ENCODE results near the gene DRG1. TPM values are rescaled to one million over a fixed set of nuclear protein-coding genes. Genes with fewer than 3 reads are reported as not detected.
"Not testable (repeated sequence)": the region's sequence is repeated elsewhere in the genome, so short reads cannot be mapped to it uniquely, and the experiment has no call there.

DRG1 gene, protein sequence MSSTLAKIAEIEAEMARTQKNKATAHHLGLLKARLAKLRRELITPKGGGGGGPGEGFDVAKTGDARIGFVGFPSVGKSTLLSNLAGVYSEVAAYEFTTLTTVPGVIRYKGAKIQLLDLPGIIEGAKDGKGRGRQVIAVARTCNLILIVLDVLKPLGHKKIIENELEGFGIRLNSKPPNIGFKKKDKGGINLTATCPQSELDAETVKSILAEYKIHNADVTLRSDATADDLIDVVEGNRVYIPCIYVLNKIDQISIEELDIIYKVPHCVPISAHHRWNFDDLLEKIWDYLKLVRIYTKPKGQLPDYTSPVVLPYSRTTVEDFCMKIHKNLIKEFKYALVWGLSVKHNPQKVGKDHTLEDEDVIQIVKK
- 10 to 100 TPM; 81.0 to 83.5 TPM for total RNA-seq

DNA sequence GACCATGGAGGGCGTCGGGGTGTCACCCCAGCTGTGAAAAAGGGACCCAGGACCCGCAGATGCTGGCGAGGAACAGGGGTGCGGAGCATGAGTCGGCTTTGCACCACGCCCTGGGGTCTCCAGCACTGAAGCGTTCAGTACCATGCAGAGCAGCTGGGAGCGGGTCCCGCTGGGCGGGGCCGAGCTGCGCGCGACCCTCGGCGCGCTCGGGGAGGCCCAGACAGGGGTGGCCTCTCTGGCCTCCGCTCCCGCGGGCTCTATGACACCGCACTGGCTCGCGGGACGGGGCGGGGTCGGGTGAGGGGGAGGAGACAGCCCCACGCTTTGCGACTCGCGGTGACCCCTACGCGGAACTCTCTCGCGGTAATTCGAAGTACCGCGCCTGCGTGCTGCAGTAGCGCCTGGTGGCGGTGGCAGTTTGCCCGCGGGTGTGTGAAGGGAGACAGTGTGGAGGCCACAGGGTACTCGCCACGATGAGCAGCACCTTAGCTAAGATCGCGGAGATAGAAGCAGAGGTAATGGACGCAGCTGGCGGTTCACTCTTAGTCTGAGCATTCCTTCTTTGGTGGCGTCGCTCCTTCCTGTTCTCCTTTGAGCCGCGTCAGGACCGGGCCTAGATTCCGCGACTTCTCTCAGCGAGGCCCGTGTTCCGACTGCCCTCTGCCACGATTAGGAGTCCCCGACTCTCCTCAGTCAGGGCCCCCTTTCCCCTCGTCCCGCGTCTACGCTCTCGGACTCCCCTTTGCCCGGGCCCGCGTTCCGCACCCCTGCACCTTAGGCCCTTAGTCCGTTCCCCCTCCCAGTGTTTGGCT lies at the start of gene DRG1:
DRG1 (plus strand) TSS at position 394 of the 812 bp plus-strand sequence; CDS start at position 474, 80 bp downstream.
- Mint-ChIP-seq H3K4me1 (peaks cover 27% of the 10 kb centered on the region), H3K27me3 (peaks cover under 1% of the 10 kb centered on the region), H3K9me3 (no peaks in the 10 kb centered on the region), H3K27ac (peak within 1 kb of the TSS; percentile 88), H3K36me3 (ENCODE audit: low read depth) (peaks cover 21% of the 10 kb centered on the region), H3K4me3 (peak within 1 kb of the TSS; percentile 97)
- CTCF ChIA-PET, result interaction anchor here (0.6 to 0.9 kb wide), 3 partner anchors 32 to 362 kb away, joined by 3 to 5 read pairs (median 3); no protein-coding TSS in a partner anchor
- POLR2A ChIA-PET, result no interaction called here
- peak; percentile 98 for DNase-seq

DNA sequence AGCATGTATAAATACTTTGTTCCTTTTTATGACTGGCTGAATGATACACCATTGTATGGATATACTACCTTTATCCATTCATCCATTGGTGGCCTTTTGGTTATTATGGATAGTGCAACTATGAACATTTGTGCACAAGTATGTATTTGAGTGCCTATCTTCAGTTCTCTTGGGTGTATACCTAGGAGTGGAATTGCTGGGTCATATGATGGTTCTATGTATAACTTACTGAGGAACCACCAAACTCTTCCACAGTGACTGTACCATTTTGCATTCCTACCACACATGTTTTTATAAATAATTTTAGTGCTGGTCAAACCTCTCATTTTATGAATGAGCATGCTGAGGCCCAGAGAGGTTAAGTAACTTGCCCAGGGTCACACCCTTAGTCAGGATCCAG lies 49.4 kb upstream of the DRG1 start:
- ChIA-PET POLR2A (interaction anchor here (0.6 kb wide), 1 partner anchor 13 kb away, joined by 4 read pairs; no protein-coding TSS in a partner anchor), CTCF (interaction anchor here (0.8 kb wide), 1 partner anchor 126 kb away, joined by 3 read pairs; no protein-coding TSS in a partner anchor)
- Mint-ChIP-seq H3K9me3 (no peaks in the 10 kb centered on the region), H3K4me1 (peaks cover 15% of the 10 kb centered on the region), H3K4me3 (no peak overlapping the region), H3K27ac (no peak overlapping the region), H3K27me3 (peaks cover 7% of the 10 kb centered on the region), H3K36me3 (ENCODE audit: low read depth) (peaks cover under 1% of the 10 kb centered on the region)
- no peak for DNase-seq

DNA sequence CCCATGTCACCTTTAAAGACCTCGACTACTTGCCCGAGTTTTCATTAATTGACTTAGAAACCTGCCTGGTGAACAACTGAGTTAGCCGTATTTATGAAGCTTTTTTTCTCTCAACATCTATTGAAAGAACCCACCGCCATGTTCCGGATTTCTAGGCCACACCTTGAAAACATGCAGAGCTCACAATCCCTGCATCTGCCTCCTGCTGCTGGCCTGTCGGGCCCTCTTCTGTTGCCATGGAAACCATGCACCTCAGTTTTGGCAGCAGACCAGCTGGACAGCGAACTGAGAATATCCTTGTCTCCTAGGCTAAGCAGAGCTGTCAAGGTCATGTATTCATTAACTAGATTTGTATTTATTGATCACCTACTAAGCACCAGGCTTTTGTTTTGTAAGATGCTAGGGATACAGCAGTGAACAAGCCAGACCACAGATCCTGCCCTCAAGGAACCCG lies 49.0 kb upstream of the DRG1 start:
- CTCF ChIA-PET, result interaction anchor here (0.8 kb wide), 1 partner anchor 127 kb away, joined by 3 read pairs; no protein-coding TSS in a partner anchor
- POLR2A ChIA-PET, result interaction anchor here (0.6 kb wide), 1 partner anchor 13 kb away, joined by 4 read pairs; no protein-coding TSS in a partner anchor
- no peak overlapping the region for H3K27ac Mint-ChIP-seq
- no peaks in the 10 kb centered on the region for H3K36me3 Mint-ChIP-seq (ENCODE audit: low read depth)
- peaks cover 11% of the 10 kb centered on the region for H3K4me1 Mint-ChIP-seq
- no peaks in the 10 kb centered on the region for H3K9me3 Mint-ChIP-seq
- H3K27me3 Mint-ChIP-seq, result peaks cover 7% of the 10 kb centered on the region
- no peak overlapping the region for H3K4me3 Mint-ChIP-seq
- no peak for DNase-seq

DNA sequence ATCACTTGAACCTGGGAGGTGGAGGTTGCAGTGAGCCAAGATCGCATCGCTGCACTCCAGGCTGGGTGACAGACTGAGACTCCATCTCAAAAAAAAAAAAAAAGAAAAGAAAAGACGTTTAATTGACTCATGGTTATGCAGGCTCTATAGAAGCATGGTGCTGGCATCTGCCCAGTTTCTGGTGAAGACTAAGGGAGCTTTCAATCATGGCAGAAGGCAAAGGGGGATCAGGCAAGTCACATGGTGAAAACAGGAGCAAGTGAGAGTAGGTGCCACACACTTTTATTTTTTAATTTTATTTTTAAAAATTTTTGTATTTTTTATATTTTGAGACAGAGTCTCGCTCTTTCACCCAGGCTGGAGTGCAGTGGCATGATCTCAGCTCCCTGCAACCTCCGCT lies 44.9 kb upstream of the DRG1 start:
- Mint-ChIP-seq H3K4me1 (no peaks in the 10 kb centered on the region), H3K27me3 (peaks cover 13% of the 10 kb centered on the region), H3K9me3 (no peaks in the 10 kb centered on the region), H3K27ac (no peak overlapping the region), H3K36me3 (ENCODE audit: low read depth) (no peaks in the 10 kb centered on the region), H3K4me3 (no peak overlapping the region)
- ChIA-PET CTCF (interaction anchor here (0.8 to 1.3 kb wide), 2 partner anchors 8 to 10 kb away, joined by 3 to 5 read pairs; no protein-coding TSS in a partner anchor), POLR2A (no interaction called here)
- DNase-seq, result no peak

DNA sequence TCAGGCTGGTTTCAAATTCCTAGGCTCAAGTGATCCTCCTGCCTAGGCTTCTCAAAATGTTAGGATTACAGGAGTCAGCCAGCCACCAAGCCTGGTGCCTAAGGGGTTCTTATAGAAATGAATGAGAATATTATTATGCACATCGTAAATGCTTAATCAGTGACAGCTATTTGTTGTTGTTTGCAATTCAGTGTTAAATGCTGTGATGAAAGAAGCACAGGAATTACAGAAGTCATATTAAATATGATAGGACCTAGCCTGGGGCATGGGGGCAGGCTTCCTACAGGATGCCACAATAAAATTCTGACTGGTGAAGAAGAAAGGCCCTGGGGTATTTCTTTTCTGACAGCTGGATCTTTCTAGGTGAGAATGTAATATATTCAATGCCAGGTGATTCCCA lies 39.4 kb upstream of the DRG1 start:
- no peaks in the 10 kb centered on the region for H3K9me3 Mint-ChIP-seq
- H3K27ac Mint-ChIP-seq, result no peak overlapping the region
- DNase-seq, result no peak
- no peak overlapping the region for H3K4me3 Mint-ChIP-seq
- no peaks in the 10 kb centered on the region for H3K4me1 Mint-ChIP-seq
- H3K27me3 Mint-ChIP-seq, result peaks cover 6% of the 10 kb centered on the region
- ChIA-PET CTCF (no interaction called here), POLR2A (no interaction called here)
- H3K36me3 Mint-ChIP-seq (ENCODE audit: low read depth), result no peaks in the 10 kb centered on the region

DNA sequence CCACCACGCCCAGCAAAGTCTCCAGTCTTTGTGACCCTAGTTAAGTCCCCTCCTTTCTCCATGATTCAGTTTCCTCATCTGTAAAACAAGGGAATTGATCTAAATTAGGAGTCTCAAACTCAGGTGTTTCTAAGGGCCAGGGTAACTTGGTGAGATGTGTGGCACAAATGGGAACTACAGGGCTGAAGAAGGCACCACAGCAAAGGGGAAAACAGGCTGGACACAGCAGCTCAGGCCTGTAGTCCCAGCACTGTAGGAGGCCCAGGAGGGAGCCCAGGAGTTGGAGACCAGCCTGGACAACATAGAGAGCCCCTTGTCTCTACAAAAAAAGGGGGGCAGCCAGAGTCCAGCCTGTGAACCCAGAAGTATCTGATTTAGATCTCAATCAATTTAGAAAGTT lies 37.7 kb upstream of the DRG1 start:
- H3K36me3 Mint-ChIP-seq (ENCODE audit: low read depth), result no peaks in the 10 kb centered on the region
- no peak overlapping the region for H3K27ac Mint-ChIP-seq
- ChIA-PET CTCF (no interaction called here), POLR2A (no interaction called here)
- H3K27me3 Mint-ChIP-seq, result peaks cover 2% of the 10 kb centered on the region
- DNase-seq, result no peak
- H3K4me3 Mint-ChIP-seq, result no peak overlapping the region
- no peaks in the 10 kb centered on the region for H3K4me1 Mint-ChIP-seq
- H3K9me3 Mint-ChIP-seq, result no peaks in the 10 kb centered on the region

DNA sequence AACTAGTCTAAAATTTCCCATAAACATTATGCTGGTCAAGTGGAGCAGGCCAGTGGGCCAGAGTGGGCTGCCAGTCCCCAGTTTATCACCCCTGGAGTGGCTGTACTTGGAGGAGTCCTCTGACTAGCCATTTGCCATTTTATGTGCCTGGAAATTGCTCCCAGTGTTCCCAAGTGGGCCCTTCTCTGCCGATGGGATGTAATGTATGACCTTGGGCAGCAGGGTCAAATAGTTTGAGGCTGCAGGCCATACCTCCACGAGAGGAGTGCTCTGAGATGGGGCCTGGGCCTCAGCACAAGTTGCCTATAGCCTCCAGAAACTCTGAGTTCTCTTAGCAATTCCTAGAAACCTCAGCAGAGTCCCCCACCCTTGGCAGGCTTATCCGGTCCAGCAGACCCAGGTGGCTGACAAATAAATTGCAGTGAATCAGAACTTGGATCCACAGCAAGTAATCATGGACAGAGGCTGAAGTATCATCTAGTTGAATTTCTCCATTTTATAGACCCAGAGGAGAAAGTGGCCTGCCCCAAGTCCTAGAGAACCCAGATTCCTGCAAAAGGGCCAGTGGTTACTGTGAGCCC lies 35.4 kb upstream of the DRG1 start:
- no peak for DNase-seq
- no peaks in the 10 kb centered on the region for H3K36me3 Mint-ChIP-seq (ENCODE audit: low read depth)
- POLR2A ChIA-PET, result no interaction called here
- H3K9me3 Mint-ChIP-seq, result no peaks in the 10 kb centered on the region
- CTCF ChIA-PET, result no interaction called here
- H3K27me3 Mint-ChIP-seq, result no peaks in the 10 kb centered on the region
- peaks cover 4% of the 10 kb centered on the region for H3K4me1 Mint-ChIP-seq
- no peak overlapping the region for H3K4me3 Mint-ChIP-seq
- no peak overlapping the region for H3K27ac Mint-ChIP-seq

DNA sequence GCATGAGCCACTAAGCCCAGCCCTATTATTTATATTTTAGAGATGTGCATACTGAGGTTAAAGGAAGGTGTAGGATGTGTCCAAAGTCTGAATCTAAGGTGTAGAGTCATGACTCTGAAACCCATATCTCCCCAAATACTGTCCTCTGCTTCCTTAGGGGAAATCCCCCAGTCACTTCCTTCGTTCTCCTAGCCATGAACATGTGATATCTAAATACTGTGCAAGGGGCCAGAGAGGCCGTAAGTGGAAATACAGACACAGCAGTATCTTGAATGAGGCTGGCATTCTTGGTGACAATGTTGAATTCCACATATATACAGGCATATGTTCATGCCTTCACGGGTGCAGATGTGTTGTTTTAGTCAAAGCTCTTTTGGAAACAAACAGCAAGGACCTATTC lies 32.0 kb upstream of the DRG1 start:
- H3K4me1 Mint-ChIP-seq, result peaks cover 4% of the 10 kb centered on the region
- CTCF ChIA-PET, result interaction anchor here (0.6 to 0.8 kb wide), 2 partner anchors 21 to 32 kb away, joined by 3 read pairs; partner anchors contain the start of gene DRG1
- H3K27me3 Mint-ChIP-seq, result no peaks in the 10 kb centered on the region
- H3K4me3 Mint-ChIP-seq, result no peak overlapping the region
- H3K36me3 Mint-ChIP-seq (ENCODE audit: low read depth), result no peaks in the 10 kb centered on the region
- POLR2A ChIA-PET, result no interaction called here
- DNase-seq, result no peak
- H3K27ac Mint-ChIP-seq, result no peak overlapping the region
- no peaks in the 10 kb centered on the region for H3K9me3 Mint-ChIP-seq

DNA sequence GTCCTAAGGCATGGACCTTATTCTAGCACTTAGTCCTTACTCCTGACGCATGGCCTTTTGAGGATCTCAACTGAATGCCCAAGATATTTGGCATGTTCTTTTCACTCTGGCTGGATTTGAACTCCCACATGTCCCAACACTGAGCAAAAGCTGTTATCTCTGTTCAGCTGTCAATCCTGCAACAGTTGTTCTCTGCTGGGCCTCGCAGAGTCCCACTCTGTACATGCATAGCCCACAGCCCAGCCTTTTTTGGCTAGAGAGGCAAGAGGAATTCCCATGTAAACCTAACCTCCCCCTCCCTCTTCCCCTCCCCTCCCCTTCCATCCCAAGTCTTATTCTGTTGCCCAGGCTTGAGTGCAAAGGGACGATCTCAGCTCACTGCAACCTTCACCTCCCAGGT lies 21.8 kb upstream of the DRG1 start:
- POLR2A ChIA-PET, result no interaction called here
- CTCF ChIA-PET, result interaction anchor here (0.7 kb wide), 1 partner anchor 19 kb away, joined by 3 read pairs; no protein-coding TSS in a partner anchor
- no peaks in the 10 kb centered on the region for H3K9me3 Mint-ChIP-seq
- no peak overlapping the region for H3K27ac Mint-ChIP-seq
- H3K4me1 Mint-ChIP-seq, result peaks cover 6% of the 10 kb centered on the region
- H3K36me3 Mint-ChIP-seq (ENCODE audit: low read depth), result no peaks in the 10 kb centered on the region
- H3K27me3 Mint-ChIP-seq, result no peaks in the 10 kb centered on the region
- no peak overlapping the region for H3K4me3 Mint-ChIP-seq
- DNase-seq, result no peak

DNA sequence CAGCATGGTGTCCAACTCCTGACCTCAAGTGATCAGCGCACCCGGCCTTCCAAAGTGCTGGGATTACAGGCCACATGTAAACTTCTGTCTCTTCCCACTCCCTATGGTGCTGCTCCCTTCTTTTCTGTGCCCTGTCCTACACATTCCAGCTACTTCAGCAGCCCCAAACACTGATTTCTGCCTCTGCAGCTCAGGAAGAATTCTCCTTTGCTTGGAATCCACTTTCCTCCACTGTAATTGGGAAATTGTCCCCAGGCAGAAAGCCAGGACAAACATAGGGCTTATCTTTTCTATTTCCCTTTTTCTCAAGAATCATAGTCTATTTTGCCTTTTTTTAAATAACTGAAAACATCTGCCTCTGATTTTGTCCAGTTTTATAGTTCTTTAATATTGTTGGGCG lies 21.3 kb upstream of the DRG1 start:
- Mint-ChIP-seq H3K27ac (no peak overlapping the region), H3K27me3 (no peaks in the 10 kb centered on the region), H3K9me3 (no peaks in the 10 kb centered on the region), H3K4me3 (no peak overlapping the region), H3K4me1 (peaks cover 6% of the 10 kb centered on the region), H3K36me3 (ENCODE audit: low read depth) (no peaks in the 10 kb centered on the region)
- DNase-seq, result no peak
- ChIA-PET POLR2A (interaction anchor here (0.6 kb wide), 1 partner anchor 32 kb away, joined by 3 read pairs; the partner anchor contains the start of gene PATZ1), CTCF (no interaction called here)

DNA sequence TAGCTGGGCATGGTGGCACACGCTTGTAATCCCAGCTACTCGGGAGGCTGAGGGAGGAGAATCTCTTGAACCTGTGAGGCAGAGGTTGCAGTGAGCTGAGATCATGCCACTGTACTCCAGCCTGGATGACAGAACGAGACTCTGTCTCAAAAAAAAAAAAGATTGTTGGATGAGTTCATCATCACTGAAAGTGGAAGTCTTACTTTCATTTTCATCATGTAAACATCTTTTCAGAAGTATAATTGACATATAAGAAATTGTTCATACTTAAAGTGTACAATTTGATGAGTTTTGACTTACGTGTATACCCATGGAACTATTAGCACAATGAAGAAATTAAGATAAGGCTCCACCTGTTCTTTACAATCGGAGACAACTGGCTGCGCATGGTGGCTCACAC lies 20.8 kb upstream of the DRG1 start:
- H3K27me3 Mint-ChIP-seq; H3K9me3 Mint-ChIP-seq; CTCF ChIA-PET; DNase-seq; H3K4me3 Mint-ChIP-seq; H3K4me1 Mint-ChIP-seq; H3K27ac Mint-ChIP-seq; H3K36me3 Mint-ChIP-seq (ENCODE audit: low read depth): not testable (repeated sequence)
- POLR2A ChIA-PET, result interaction anchor here (0.6 kb wide), 1 partner anchor 32 kb away, joined by 3 read pairs; the partner anchor contains the start of gene PATZ1

DNA sequence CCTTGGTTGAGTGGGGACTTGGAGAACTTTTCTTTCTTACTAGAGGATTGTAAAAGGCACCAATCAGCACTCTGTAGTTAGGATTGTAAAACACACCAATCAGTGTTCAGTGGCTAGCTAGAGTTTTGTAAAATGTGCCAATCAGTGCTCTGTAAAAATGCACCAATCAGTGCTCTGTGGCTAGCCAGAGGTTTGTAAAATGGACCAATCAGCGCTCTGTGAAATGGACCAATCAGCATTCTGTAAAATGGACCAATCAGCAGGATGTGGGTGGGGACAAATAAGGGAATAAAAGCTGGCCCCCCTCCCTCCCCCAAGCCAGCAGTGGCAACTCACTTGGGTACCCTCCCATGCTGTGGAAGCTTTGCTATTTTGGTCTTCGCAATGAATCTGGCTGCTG lies 5.5 kb upstream of the DRG1 start:
- Mint-ChIP-seq H3K27me3 (peaks cover 5% of the 10 kb centered on the region), H3K4me1 (peaks cover 3% of the 10 kb centered on the region), H3K9me3 (no peaks in the 10 kb centered on the region), H3K36me3 (ENCODE audit: low read depth) (no peaks in the 10 kb centered on the region), H3K4me3 (no peak overlapping the region), H3K27ac (no peak overlapping the region)
- ChIA-PET CTCF (interaction anchor here (0.5 to 1.2 kb wide), 3 partner anchors 35 to 722 kb away, joined by 3 to 7 read pairs (median 3); no protein-coding TSS in a partner anchor), POLR2A (no interaction called here)
- DNase-seq, result no peak

All from activated CD4-positive, alpha-beta T cell treated with anti-CD3 and anti-CD28 coated beads, Interleukin-2, amount 10 ng/mL, durations not matched to agents 7 days and 5 days (primary cell).